Natural killer cell (primary cell): ENCODE results near the gene ZNF93. TPM values are rescaled to one million over a fixed set of nuclear protein-coding genes. Genes with fewer than 3 reads are reported as not detected.
"Not testable (repeated sequence)": the region's sequence is repeated elsewhere in the genome, so short reads cannot be mapped to it uniquely, and the experiment has no call there.

Experiments
- ATAC-seq, 3 donors: fragments of 150-1000 bp in 2 of 3; fragments of 200-7000 bp in 1 of 3; cut with Tn5 transposase; 1 replicate in 1 of 3; 2 replicates in 2 of 3; pipeline ENCODE4 v1.10.0; 2021; ENCODE audit warnings: mild to moderate bottlenecking in 2 of 3, moderate library complexity in 2 of 3
- DNase-seq, 2 donors: peaks; one replicate each; pipeline versions ENCODE4 v3.0.0 to v3.0.0-alpha.2; 2013 to 2021; ENCODE audit warnings: mixed read lengths in 1 of 2
- H3K27ac ChIP-seq: one replicate; pipeline ENCODE4 v1.5.1; 2013; ENCODE audit warnings: mild to moderate bottlenecking, low read length
- H3K27me3 ChIP-seq: one replicate; pipeline ENCODE4 v1.6.1; 2013; ENCODE audit warnings: low read length; ENCODE audit not compliant: control insufficient read depth, insufficient read depth
- H3K36me3 ChIP-seq: one replicate; pipeline ENCODE4 v1.6.1; 2013; ENCODE audit warnings: low read length; ENCODE audit not compliant: control insufficient read depth, insufficient read depth
- H3K4me1 ChIP-seq: one replicate; pipeline ENCODE4 v1.6.1; 2013; ENCODE audit warnings: low read length; ENCODE audit not compliant: control insufficient read depth, insufficient read depth
- H3K4me3 ChIP-seq: one replicate; pipeline ENCODE4 v1.5.1; 2013; ENCODE audit warnings: low read length
- H3K9me3 ChIP-seq: one replicate; pipeline ENCODE4 v1.6.1; 2013; ENCODE audit warnings: low read length; ENCODE audit not compliant: control insufficient read depth, insufficient read depth
- H3K27ac Mint-ChIP-seq, 2 donors: one replicate each; pipeline ENCODE4 v1.8.0; 2022; ENCODE audit warnings: mild to moderate bottlenecking in 2 of 2, mixed read lengths in 2 of 2, moderate library complexity in 1 of 2
- H3K27me3 Mint-ChIP-seq, 2 donors: one replicate each; pipeline ENCODE4 v1.8.0; 2022; ENCODE audit warnings: low read depth in 2 of 2, mixed read lengths in 2 of 2
- H3K36me3 Mint-ChIP-seq: one replicate; pipeline ENCODE4 v1.8.0; 2022; ENCODE audit warnings: mixed read lengths
- H3K4me1 Mint-ChIP-seq, 2 donors: one replicate each; pipeline ENCODE4 v1.8.0; 2022; ENCODE audit warnings: mixed read lengths in 2 of 2
- H3K4me3 Mint-ChIP-seq: one replicate; pipeline ENCODE4 v1.8.0; 2022; ENCODE audit warnings: mild to moderate bottlenecking, moderate library complexity, mixed read lengths
- H3K9me3 Mint-ChIP-seq, 2 donors: one replicate each; pipeline ENCODE4 v1.8.0; 2022; ENCODE audit warnings: mixed read lengths in 2 of 2
- CTCF ChIP-seq: fragments of 200-600 bp; IDR thresholded peaks from one replicate; pipeline ENCODE4 v1.8.0; 2022; ENCODE audit warnings: antibody characterized with exemption
- WGBS: methylation state at CpG from one replicate; pipeline ENCODE4 v1.1.7; 2013; ENCODE audit warnings: missing lambda C conversion rate; ENCODE audit not compliant: insufficient coverage; 5-methylcytosine and 5-hydroxymethylcytosine counted together
- intact Hi-C: fragments of 100-400 bp; cut with micrococcal nuclease; formaldehyde crosslinking; loops from one replicate; pipeline ENCODE4 v1.14.2; 2022
- total RNA-seq, 4 donors: library from RNA; stranded (reverse); fragments of 120-200 nt in 1 of 4; gene quantifications; one replicate each; pipeline versions ENCODE4 v1.2.3 to v1.2.4, GENCODE V29; 2013 to 2022

Gene ZNF93
- total RNA-seq, result 1 to 10 TPM; 2.2 to 5.2 (median 4.2) TPM
- 7.7 TPM for total RNA-seq (2013)

GRCh38 chr19:19900729-19901444 lies at the start of gene ZNF93:
ZNF93 (plus strand) TSS chr19:19900946; CDS start chr19:19901089, 143 bp downstream.
- Mint-ChIP-seq H3K27ac (peak within 1 kb of the TSS; percentile 92 to 96), H3K4me3 (peak within 1 kb of the TSS; percentile 99), H3K36me3 (peaks cover 21% of the 10 kb centered on the region), H3K4me1 (peaks cover 20 to 32% of the 10 kb centered on the region in 2 donors), H3K9me3 (peaks cover 3 to 12% of the 10 kb centered on the region in 2 donors), H3K27me3 (no peaks in the 10 kb centered on the region)
- Histone ChIP-seq H3K4me1 (peaks cover 14% of the 10 kb centered on the region), H3K27ac (peak within 1 kb of the TSS; percentile 73), H3K36me3 (no peaks in the 10 kb centered on the region), H3K27me3 (no peaks in the 10 kb centered on the region), H3K9me3 (peaks cover 21% of the 10 kb centered on the region), H3K4me3 (peak within 1 kb of the TSS; percentile 88)
- under 1% methylated on average over 34 of the region's 35 CpGs for WGBS
- ATAC-seq (peak; percentile 96 to 99 (median 99)), DNase-seq (peak; percentile 89 to 95)
- intact Hi-C loops, result loop anchor here (1.0 to 5.0 kb wide), 4 partner anchors 34 to 169 kb away; partner anchors contain the start of genes ZNF14 and ZNF506
- no peak for TF ChIP-seq CTCF

- H3K27ac Mint-ChIP-seq, H3K36me3 ChIP-seq, H3K4me1 ChIP-seq, H3K36me3 Mint-ChIP-seq, H3K27me3 Mint-ChIP-seq, H3K27me3 ChIP-seq, H3K4me3 Mint-ChIP-seq, DNase-seq, H3K4me3 ChIP-seq, H3K27ac ChIP-seq, intact Hi-C loops, ATAC-seq, H3K9me3 ChIP-seq, H3K9me3 Mint-ChIP-seq, H3K4me1 Mint-ChIP-seq: not testable (repeated sequence)
- WGBS, result 26% methylated on average over 2 of the region's 2 CpGs
Observed at GRCh38 chr19:19851740-19852139, 49.0 kb upstream of the ZNF93 start.

DNA sequence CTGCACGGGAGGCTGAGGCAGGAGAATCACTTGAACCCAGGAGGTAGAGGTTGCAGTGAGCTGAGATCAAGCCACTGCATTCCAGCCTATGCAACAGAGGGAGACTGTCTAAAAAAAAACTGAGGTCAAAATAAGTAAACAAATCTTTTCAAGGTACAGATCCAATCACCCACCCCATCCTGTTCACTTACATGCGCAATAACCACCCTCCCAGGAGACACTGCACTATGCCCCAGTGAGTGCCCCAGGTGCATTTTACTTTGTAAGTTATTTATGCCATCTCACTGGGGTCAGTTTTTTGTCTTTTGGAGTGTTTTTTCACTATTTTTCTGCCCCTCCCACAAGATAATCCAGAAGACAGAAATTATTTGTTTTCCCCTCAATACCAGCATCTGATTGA lies 42.0 kb upstream of the ZNF93 start:
- Histone ChIP-seq H3K27ac (no peak overlapping the region), H3K9me3 (no peaks in the 10 kb centered on the region)

More for the DNA sequence above, 42.0 kb upstream of the ZNF93 start:
- intact Hi-C loops, result no loop called here
- Mint-ChIP-seq H3K4me1 (peaks cover 9 to 14% of the 10 kb centered on the region in 2 donors), H3K27me3 (peaks cover 0 to 8% of the 10 kb centered on the region in 2 donors), H3K27ac (no peak overlapping the region), H3K9me3 (no peaks in the 10 kb centered on the region), H3K36me3 (no peaks in the 10 kb centered on the region), H3K4me3 (peak overlapping the region; percentile 9)
- H3K36me3 ChIP-seq, result no peaks in the 10 kb centered on the region
- DNase-seq (no peak), ATAC-seq (no peak)
- H3K4me1 ChIP-seq, result peaks cover 5% of the 10 kb centered on the region
- no peaks in the 10 kb centered on the region for H3K27me3 ChIP-seq
- WGBS, result 96% methylated on average over 2 of the region's 2 CpGs
- no peak overlapping the region for H3K4me3 ChIP-seq
- no peak for TF ChIP-seq CTCF
